ENCODE data around the gene ARL4A.

DNA sequence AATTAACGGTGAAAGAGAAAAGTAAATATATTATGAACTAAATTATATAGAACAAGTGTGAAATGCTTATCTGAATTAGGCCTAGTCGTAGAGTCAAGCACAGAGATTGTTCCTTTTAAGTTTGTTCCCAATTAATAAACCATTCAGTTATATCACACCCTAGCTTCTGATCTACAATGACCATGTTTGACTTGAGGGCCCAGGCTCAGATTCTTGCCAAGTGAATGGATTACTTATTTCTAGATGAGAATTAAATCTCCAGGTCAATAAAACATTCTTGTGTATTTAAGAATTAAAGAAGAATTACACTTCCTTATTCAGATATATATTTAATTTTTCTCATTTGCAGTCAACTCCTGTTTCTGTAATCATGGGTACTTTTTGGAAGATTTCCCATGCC, 37.4 kb upstream of the ARL4A start:
- TF ChIP-seq, protein P1, sequence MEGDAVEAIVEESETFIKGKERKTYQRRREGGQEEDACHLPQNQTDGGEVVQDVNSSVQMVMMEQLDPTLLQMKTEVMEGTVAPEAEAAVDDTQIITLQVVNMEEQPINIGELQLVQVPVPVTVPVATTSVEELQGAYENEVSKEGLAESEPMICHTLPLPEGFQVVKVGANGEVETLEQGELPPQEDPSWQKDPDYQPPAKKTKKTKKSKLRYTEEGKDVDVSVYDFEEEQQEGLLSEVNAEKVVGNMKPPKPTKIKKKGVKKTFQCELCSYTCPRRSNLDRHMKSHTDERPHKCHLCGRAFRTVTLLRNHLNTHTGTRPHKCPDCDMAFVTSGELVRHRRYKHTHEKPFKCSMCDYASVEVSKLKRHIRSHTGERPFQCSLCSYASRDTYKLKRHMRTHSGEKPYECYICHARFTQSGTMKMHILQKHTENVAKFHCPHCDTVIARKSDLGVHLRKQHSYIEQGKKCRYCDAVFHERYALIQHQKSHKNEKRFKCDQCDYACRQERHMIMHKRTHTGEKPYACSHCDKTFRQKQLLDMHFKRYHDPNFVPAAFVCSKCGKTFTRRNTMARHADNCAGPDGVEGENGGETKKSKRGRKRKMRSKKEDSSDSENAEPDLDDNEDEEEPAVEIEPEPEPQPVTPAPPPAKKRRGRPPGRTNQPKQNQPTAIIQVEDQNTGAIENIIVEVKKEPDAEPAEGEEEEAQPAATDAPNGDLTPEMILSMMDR (IDR thresholded peaks at IDR 0.05; ENCODE audit: extremely low read depth in 1 of 2, insufficient read depth in 1 of 2, low read depth in 1 of 2, low read length in 2 of 2), result no peak
- TF ChIP-seq POLR2A (IDR thresholded peaks at IDR 0.05; ENCODE audit: low read depth, low read length), result no peak
